SK-N-MC (cell line): Measurements from ENCODE around the gene SPDYE3.
"Not testable (repeated sequence)": the region's sequence is repeated elsewhere in the genome, so short reads cannot be mapped to it uniquely, and the experiment has no call there.

ENCODE experiments used
- DNase-seq: peaks from one replicate; pipeline ENCODE4 v3.0.0-alpha.2; 2011; ENCODE audit warnings: low read depth, low spot score
- H3K27ac ChIP-seq: fragments of 200-600 bp; sonication (generic); 2 replicates; pipeline ENCODE4 v1.5.1; 2016; ENCODE audit warnings: mixed run types
- H3K36me3 ChIP-seq: fragments of 200-600 bp; sonication (generic); 2 replicates; pipeline ENCODE4 v1.6.1; 2017; ENCODE audit warnings: antibody characterized with exemption, low read length, mixed read lengths; ENCODE audit not compliant: insufficient read depth
- H3K4me3 ChIP-seq: fragments of 200-600 bp; sonication (generic); 2 replicates; pipeline ENCODE4 v1.5.1; 2016
- H3K9ac ChIP-seq: fragments of 200-600 bp; sonication (generic); 2 replicates; pipeline ENCODE4 v1.8.0; 2017; ENCODE audit warnings: mixed run types, mixed read lengths; ENCODE audit not compliant: insufficient read length
- H3K9me3 ChIP-seq: fragments of 200-600 bp; sonication (generic); 2 replicates; pipeline ENCODE4 v1.6.1; 2017; ENCODE audit warnings: low read depth, mild to moderate bottlenecking, antibody characterized with exemption, low read length, moderate library complexity, mixed read lengths
- EZH2 ChIP-seq: fragments of 200-600 bp; sonication (generic); IDR thresholded peaks from one replicate; pipeline ENCODE4 v1.6.1; 2017; ENCODE audit warnings: antibody characterized with exemption
- FOXP2 ChIP-seq: optimal IDR thresholded peaks from 2 replicates; pipeline ENCODE3; 2011; ENCODE audit warnings: mild to moderate bottlenecking, moderate library complexity; ENCODE audit not compliant: insufficient read depth; ENCODE audit errors: extremely low read length, control extremely low read depth
- POLR2AphosphoS5 ChIP-seq: IDR thresholded peaks from 2 replicates; pipeline ENCODE4 v1.6.1; 2012; ENCODE audit warnings: mild to moderate bottlenecking, low read depth, low read length, borderline replicate concordance

Gene SPDYE3

DNA sequence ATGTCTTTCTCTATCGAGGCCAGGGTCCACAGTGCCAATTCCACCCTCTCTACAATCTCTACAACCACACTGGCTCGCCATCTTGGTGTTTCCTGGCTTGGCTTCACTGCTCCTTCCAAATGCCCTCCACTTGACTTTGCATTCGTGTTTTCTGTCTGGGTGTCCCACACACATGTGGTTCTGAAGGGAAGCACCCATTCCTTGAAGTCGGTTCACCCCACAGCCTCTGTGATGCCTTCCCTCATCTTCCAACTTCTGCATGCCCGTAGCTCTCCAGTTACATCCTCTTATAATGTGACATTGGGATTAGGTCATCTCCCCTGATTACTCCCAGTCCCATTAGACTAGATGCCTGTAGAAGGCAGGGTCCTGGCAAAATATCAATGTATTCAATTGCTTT lies 10.8 kb downstream of the SPDYE3 start:
- not testable (repeated sequence) for H3K36me3 ChIP-seq, H3K4me3 ChIP-seq, H3K27ac ChIP-seq, H3K9ac ChIP-seq, DNase-seq, H3K9me3 ChIP-seq

DNA sequence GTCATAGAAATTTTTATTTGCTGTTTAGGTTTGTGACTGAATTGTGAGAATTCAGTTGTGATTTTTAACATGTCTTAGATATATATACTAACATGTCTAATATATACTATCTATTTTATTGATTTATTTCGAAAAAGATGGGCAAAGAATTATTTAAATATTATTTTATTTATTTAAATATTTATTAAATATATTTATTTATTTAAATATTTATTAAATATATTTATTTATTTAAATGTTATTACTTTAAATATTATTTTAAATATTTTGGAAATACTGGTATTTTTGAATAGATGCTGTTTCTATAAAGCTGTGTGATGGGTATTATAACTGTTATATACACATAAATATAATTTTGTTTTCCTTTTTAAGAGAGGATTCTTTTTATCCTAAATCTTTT lies 14.1 kb downstream of the SPDYE3 start:
- DNase-seq, H3K9me3 ChIP-seq, H3K36me3 ChIP-seq, H3K4me3 ChIP-seq, H3K9ac ChIP-seq, H3K27ac ChIP-seq: not testable (repeated sequence)

DNA sequence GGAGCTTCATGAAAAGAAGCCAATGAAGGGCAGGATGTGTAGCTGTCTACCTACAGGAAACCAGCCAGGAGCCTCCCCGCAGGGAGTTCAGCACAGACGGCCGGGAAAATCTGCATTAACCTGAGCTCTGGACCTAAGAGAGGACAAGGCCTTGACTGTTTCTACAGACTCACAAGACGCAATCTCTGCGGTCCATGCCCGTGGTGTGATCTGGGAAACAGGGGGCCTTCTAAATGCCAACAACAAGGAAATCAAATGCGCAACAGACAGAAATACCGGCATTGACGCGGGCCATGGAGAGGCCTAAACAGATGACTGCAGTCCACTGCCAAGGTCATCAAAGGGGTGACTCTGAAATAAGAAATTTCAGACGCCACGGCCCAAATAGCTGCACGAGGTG lies 16.7 kb downstream of the SPDYE3 start:
- H3K4me3 ChIP-seq, H3K9me3 ChIP-seq, H3K9ac ChIP-seq, DNase-seq, H3K36me3 ChIP-seq, H3K27ac ChIP-seq: not testable (repeated sequence)

DNA sequence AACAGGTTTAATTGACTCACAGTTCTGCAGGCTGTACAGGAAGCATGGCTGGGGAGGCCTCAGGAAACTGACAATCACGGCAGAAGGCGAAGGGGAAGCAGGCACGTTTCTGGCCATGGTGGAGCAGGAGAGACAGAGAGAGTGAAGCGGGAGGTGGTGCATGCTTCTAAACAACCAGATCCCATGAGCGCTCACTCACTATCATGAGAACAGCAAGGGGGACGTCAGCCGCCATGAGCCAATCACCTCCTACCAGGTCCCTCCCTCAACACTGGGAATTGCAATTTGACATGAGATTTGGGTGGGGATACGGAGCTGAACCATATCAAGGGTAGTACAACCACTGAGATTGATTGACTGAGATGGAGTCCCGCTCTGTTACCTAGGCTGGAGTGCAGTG lies 18.2 kb downstream of the SPDYE3 start:
- not testable (repeated sequence) for H3K9me3 ChIP-seq, H3K36me3 ChIP-seq, H3K9ac ChIP-seq, H3K4me3 ChIP-seq, H3K27ac ChIP-seq, DNase-seq

DNA sequence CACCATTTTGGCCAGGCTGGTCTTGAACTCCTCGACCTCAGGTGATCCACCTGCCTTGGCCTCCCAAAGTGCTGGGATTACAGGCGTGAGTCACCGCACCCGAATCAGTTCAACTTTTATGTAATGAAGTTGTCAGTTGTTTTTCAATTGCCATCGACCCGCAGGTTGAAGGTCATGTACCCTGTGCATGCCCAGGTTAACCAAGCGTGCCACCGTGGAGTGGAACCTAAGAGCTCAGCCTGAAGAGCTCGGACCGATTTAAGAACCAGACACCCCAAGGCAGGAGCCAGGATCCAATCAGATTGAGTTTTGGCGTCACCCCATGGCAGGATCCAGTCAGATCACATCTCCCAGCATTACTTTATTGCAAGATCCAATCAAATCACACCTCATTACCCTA lies 19.4 kb downstream of the SPDYE3 start:
- H3K4me3 ChIP-seq, H3K9ac ChIP-seq, H3K27ac ChIP-seq, H3K36me3 ChIP-seq, H3K9me3 ChIP-seq, DNase-seq: not testable (repeated sequence)

DNA sequence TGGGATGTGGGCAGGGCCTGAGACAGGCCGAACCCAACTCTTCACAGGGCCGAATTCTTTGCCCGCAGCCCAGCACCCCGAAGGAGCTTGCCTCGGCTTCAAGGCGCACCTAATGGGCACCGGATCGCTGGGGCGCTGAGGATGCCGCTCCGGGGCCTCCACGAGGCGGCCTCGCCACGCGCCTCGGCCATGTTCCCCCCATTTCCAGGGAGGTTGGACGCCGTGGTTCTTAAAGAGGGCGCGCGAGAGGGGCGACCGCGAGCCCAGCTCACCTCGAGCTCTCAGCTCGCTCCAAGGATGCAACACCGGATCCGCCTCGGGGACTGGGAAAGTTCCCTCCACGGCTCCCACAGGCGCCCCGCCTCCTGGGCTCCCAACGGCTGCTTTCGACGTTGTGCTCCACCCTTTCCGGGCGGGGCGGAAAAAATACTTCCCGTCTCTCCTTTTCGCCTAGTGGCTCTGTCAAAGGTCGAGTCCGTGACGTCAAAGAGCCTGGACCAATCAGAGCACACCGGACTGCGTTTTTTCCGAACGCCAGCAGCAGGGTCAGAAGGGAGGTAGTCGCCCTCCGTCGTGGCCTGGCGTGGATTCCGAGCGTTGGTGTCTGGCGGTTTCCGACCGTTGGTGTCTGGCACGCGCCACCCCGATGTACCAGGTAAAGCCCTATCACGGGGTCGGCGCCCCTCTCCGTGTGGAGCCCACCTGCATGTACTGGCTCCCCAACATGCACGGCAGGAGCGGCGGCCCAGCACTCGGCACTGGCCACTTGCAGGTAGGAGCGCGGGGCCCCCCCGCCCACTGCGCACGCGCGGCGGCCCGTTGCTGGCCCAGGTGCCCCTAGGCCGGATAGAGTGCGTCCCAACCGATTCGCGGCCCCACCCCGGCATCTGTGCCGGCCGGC lies 28.3 kb downstream of the SPDYE3 start:
- H3K36me3 ChIP-seq, H3K9me3 ChIP-seq: not testable (repeated sequence)
- DNase-seq: peak; percentile 30
- TF ChIP-seq POLR2AphosphoS5: peak; percentile 89
- Histone ChIP-seq H3K9ac (peak overlapping the region; percentile 73), H3K27ac (peak overlapping the region; percentile 31; the same call in 1 of the 2 replicates), H3K4me3 (peak overlapping the region; percentile 93)

DNA sequence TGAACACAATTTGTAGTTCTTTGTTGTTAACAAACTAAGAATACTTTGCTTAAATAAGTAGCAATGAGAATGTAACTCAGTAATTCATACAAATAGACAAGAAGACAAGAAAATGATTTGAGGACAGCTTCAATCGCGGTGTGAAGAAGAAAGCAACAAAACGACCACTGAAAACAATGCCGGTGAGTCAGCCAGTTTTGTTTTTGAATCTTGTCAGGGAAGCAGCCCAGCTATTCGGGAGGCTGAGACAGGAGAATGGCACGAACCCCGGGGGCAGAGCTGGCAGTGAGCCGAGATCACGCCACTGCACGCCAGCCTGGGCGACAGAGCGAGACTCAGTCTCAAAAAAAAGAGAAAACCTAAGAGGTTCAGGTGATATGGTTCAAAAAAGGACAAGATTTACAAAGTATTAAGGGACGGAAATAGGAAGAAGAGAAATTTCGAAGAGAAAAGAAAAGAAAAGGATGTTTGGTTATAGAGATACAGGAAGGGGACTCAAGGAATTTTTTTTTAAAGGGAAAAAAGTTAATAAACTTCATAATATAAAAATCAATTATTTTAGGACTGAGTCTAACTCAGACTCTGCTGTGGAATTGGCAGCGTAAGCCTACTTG lies 30.7 kb downstream of the SPDYE3 start:
- not testable (repeated sequence) for DNase-seq, H3K27ac ChIP-seq, H3K9me3 ChIP-seq, H3K4me3 ChIP-seq, H3K9ac ChIP-seq, H3K36me3 ChIP-seq

DNA sequence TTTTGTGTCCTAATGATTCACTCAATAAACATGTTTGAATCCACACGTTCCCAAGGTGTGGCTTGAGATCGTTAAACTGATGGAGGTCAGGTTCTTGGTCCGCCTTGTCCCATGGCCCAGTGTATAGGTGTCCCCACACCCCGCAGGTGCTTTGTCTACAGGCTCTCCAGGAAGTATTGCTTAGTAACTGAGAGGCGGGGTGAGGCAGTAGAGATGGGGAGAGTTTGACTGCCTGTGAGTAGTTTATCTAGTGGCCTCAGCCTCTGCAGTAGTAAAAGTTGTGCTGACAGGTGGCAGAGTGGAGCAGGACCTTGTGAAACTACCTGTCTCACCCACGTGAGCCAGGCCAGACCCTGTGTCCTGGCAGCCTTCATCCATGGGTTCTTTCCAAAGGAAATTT lies 33.8 kb downstream of the SPDYE3 start:
- not testable (repeated sequence) for H3K9ac ChIP-seq, H3K4me3 ChIP-seq, H3K27ac ChIP-seq, H3K36me3 ChIP-seq, H3K9me3 ChIP-seq, DNase-seq

DNA sequence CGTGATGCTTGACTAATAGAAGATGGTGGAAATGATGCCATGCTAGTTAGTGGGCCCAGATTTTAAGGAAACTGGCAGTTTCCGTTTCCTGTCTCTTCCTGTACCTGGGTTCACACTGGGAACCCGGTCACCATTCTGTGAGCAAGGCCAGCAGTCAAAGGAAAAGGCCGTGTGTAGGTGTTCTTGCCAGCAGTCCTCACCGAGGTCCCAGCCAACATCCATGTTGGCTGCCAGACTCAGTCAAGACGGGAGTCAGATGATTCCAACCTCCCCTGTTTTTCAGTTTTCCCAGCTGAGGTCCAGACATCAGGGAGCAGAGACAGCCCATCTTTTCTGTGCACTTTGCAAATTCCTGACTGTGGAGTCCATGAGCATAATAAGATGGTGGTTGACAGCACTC lies 35.3 kb downstream of the SPDYE3 start:
- no peaks in the 10 kb centered on the region for H3K9me3 ChIP-seq
- TF ChIP-seq EZH2 (no peak), POLR2AphosphoS5 (no peak), FOXP2 (no peak)
- H3K36me3 ChIP-seq: peaks cover 21% of the 10 kb centered on the region
- no peak overlapping the region for H3K9ac ChIP-seq
- no peak overlapping the region for H3K27ac ChIP-seq
- H3K4me3 ChIP-seq: no peak overlapping the region
- no peak for DNase-seq

DNA sequence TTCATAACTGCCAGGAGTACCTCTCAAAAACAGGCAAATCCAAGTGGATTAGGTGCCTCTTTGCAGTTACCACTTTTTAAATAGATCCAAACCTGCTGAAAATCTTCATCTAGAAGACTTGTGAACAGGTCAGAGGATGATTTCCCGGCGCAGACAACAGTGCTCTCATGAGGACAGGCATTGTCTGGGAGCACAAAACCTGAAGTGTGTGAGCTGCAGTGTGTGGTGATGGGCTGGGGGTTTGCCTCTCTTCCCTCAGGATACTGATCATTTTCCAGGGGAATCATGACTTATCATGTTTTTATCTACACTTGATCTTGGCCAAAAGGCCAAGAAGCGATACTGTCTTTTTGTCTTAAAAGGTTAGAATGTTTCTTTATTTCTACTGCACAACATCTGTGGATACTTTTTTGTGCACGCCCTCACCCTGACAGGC lies 36.6 kb downstream of the SPDYE3 start:
- peaks cover 25% of the 10 kb centered on the region for H3K36me3 ChIP-seq
- not testable (repeated sequence) for DNase-seq, H3K9ac ChIP-seq, H3K4me3 ChIP-seq, H3K27ac ChIP-seq, H3K9me3 ChIP-seq

DNA sequence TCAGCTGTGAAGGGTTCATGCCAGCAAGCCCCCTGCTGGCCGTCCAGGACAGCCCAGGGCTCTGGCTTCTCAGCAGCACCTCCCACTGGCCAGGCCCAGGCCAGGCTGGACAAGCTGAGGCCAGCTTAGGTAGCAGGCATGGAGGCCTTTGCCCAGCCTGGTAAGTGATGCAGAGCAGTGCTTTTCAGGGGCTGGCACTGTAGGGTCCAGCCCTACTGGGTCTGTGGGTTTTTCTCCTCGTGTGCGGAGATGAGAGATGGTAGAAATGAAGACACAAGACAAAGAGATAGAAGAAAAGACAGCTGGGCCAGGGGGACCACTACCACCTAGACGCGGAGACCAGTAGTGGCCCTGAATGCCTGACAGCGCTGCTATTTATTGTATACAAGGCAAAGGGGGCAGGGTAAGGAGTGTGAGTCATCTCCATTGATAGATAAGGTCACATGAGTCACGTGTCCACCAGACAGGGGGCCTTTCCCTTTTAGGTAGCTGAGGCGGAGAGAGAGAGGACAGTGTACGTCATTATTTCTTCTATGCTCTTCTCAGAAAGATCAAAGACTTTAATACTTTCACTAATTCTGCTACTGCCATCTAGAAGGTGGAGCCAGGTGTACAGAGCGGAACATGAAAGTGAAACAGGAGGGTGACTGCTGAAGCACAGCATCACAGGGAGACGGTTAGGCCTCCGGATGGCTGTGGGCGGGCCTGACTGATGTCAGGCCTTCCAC lies 37.2 kb downstream of the SPDYE3 start:
- peaks cover 25% of the 10 kb centered on the region for H3K36me3 ChIP-seq
- DNase-seq, H3K9ac ChIP-seq, H3K4me3 ChIP-seq, H3K27ac ChIP-seq, H3K9me3 ChIP-seq: not testable (repeated sequence)

DNA sequence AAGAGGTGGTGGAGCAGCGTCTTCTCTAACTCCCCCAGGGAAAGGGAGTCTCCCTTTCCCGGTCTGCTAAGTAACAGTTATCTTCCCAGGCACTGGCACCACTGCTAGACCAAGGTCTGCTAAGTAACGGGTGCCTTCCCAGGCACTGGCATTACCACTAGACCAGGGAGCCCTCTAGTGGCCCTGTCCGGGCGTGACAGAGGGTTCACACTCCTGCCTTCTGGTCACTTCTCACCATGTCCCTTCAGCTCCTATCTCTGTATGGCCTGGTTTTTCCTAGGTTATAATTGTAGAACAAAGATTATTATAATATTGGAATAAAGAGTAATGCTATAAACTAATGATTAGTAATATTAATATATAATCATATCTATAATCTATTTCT lies 37.8 kb downstream of the SPDYE3 start:
- not testable (repeated sequence) for H3K9ac ChIP-seq, H3K4me3 ChIP-seq, H3K9me3 ChIP-seq, DNase-seq, H3K27ac ChIP-seq
- H3K36me3 ChIP-seq: peaks cover 25% of the 10 kb centered on the region
